Endothelial cell (in vitro differentiated cells): ENCODE results near the gene PTK7. TPM values are rescaled to one million over a fixed set of nuclear protein-coding genes. Genes with fewer than 3 reads are reported as not detected.

Experiments
- DNase-seq: peaks from one replicate; pipeline ENCODE4 v3.0.0; 2021; ENCODE audit warnings: low spot score
- H3K27ac Mint-ChIP-seq: one replicate; pipeline ENCODE4 v1.8.0; 2021; ENCODE audit warnings: mixed read lengths, inconsistent platforms; ENCODE audit not compliant: unreplicated experiment
- H3K27me3 Mint-ChIP-seq: one replicate; pipeline ENCODE4 v1.8.0; 2021; ENCODE audit warnings: mild to moderate bottlenecking, moderate library complexity, mixed read lengths, inconsistent platforms; ENCODE audit not compliant: unreplicated experiment
- H3K36me3 Mint-ChIP-seq: one replicate; pipeline ENCODE4 v1.8.0; 2021; ENCODE audit warnings: mild to moderate bottlenecking, low read depth, mixed read lengths, inconsistent platforms; ENCODE audit not compliant: unreplicated experiment
- H3K4me1 Mint-ChIP-seq: one replicate; pipeline ENCODE4 v1.8.0; 2021; ENCODE audit warnings: mild to moderate bottlenecking, mixed read lengths, inconsistent platforms; ENCODE audit not compliant: unreplicated experiment
- H3K4me3 Mint-ChIP-seq: one replicate; pipeline ENCODE4 v1.8.0; 2021; ENCODE audit warnings: mild to moderate bottlenecking, mixed read lengths, inconsistent platforms; ENCODE audit not compliant: unreplicated experiment
- H3K9me3 Mint-ChIP-seq: one replicate; pipeline ENCODE4 v1.8.0; 2021; ENCODE audit warnings: mixed read lengths, inconsistent platforms; ENCODE audit not compliant: unreplicated experiment
- total RNA-seq: library from RNA; stranded (reverse); fragmentation: NEBNext Ultra II Directional; extraction: Animal tissue kit (Norgen Biotek cat#: 25700); gene quantifications from one replicate; pipeline ENCODE4 v1.2.1, GENCODE V29; 2021; ENCODE audit not compliant: unreplicated experiment
- TF ChIP-seq, protein P1 (sequence below): fragments of 200-600 bp; sonication (generic); IDR thresholded peaks from one replicate; pipeline ENCODE4 v1.5.0; 2021; ENCODE audit warnings: antibody characterized with exemption; ENCODE audit not compliant: unreplicated experiment

PTK7 gene
- total RNA-seq, 1 donor from 2014 or later: 208 TPM

DNA sequence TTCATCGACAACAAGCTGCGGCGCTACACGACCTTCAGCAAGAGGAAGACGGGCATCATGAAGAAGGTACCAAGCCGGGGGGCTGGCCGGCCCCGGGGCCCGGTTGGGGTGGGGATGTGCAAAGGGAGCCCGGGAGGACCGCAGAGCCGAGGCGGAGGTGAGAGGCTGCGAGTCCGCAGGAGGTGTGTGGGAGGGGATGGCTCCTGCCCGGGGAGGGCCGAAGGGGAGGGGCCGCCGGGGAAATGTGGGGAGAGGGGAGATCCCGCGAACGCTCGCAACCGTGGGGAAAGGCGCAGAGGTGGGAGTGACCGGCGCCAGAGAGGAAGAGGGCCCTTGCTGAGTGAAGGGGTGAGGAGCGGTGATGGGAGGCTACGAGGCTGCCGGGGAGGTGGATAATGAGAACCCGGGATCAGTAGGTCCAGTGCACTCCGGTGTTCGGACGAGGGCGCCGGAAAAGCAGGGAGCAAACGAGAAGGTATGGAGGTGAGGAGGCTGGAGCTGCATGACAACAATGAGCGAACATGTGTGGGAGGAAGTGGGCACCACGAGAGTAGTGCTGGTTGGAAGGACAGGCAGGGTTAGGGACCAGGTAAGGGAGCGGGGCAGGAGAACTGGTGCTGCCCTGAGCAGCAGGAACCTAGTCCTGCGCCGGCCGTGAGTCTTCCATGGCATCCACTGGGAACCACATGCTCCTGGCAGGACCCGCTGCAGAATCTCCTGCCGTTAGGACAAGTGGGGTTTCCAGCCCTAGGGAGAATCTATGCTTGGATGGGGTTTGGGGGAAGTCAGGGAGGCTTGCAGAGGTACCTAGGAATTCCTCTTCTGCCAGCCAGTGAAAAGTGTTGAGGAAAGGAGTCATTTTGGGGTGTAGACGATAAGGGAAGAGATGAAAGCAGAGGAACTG lies 96.2 kb downstream of the PTK7 start:
- DNase-seq: peak; percentile 49
- Mint-ChIP-seq H3K4me3 (peak overlapping the region; percentile 99), H3K27me3 (peaks cover 9% of the 10 kb centered on the region), H3K27ac (peak overlapping the region; percentile 83), H3K36me3 (peaks cover 18% of the 10 kb centered on the region), H3K9me3 (no peaks in the 10 kb centered on the region), H3K4me1 (peaks cover 31% of the 10 kb centered on the region)
- TF ChIP-seq, protein P1, sequence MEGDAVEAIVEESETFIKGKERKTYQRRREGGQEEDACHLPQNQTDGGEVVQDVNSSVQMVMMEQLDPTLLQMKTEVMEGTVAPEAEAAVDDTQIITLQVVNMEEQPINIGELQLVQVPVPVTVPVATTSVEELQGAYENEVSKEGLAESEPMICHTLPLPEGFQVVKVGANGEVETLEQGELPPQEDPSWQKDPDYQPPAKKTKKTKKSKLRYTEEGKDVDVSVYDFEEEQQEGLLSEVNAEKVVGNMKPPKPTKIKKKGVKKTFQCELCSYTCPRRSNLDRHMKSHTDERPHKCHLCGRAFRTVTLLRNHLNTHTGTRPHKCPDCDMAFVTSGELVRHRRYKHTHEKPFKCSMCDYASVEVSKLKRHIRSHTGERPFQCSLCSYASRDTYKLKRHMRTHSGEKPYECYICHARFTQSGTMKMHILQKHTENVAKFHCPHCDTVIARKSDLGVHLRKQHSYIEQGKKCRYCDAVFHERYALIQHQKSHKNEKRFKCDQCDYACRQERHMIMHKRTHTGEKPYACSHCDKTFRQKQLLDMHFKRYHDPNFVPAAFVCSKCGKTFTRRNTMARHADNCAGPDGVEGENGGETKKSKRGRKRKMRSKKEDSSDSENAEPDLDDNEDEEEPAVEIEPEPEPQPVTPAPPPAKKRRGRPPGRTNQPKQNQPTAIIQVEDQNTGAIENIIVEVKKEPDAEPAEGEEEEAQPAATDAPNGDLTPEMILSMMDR: no peak

DNA sequence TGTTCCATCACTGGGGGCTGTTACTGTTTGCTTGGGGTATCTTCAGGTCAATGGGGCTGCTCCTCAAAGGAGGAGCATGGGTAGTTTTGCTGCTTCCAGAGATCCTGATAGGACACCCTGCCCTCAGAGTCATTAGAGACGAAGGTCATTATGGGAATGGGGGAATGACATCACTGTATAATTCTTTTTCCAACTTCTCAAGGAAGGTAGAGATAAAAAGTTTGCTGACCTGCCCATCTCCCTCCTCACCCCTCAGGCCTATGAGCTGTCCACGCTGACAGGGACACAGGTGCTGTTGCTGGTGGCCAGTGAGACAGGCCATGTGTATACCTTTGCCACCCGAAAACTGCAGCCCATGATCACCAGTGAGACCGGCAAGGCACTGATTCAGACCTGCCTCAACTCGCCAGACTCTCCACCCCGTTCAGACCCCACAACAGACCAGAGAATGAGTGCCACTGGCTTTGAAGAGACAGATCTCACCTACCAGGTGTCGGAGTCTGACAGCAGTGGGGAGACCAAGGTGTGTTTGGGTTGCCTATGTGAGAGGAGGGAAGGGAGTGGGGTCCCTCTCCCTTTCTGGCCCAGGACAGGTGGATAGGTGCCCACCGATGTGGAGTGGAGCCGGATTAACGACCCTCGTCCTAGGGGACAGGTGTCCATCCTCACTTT lies 97.6 kb downstream of the PTK7 start:
- Mint-ChIP-seq H3K27ac (peak overlapping the region; percentile 83), H3K4me3 (peak overlapping the region; percentile 81), H3K4me1 (peaks cover 31% of the 10 kb centered on the region), H3K9me3 (no peaks in the 10 kb centered on the region), H3K27me3 (peaks cover 9% of the 10 kb centered on the region), H3K36me3 (peaks cover 24% of the 10 kb centered on the region)
- TF ChIP-seq, protein P1: no peak
- no peak for DNase-seq

DNA sequence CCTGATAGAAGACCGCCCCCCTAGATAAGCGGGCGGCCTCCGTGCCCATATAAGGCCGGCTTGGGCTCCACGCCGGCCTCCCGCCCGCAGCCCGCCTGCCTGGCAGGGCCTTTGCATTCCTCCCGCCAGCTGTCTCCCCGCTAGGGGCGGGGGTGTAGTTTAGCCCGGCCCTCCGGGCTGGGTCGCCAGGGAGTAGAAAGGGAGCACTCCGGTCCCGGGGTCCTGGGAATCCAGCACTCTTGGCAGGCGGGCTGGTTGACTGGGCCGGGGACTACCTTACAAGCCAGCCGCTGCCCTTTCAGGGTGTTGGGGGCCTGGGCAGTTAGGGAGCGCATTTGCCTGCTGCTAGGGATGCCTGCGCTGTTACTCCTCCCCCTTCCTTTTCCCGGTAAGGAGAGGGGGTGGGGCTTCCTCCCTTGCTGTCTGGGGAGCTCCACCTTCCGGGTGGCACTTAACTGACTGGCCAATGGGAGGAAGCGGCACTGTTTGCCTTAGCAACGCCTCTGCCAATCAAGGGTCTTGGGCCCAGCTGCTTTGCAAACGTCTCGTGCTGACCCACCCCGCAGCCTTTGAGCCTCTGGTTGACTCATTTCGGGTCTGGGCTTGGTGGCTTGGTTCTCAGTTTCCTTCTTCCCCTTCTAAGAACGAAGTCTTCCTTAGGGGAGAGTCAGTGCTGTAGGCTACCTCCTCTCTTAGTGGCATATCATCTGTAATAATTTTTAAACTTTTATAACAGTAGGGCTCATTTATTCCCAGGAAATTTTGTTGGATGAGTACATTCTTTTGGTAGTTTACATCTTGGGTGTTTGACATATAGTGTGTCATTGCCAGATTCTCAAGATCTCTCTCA lies 98.4 kb downstream of the PTK7 start:
- H3K4me3 Mint-ChIP-seq: peak overlapping the region; percentile 56
- H3K4me1 Mint-ChIP-seq: peaks cover 31% of the 10 kb centered on the region
- peaks cover 9% of the 10 kb centered on the region for H3K27me3 Mint-ChIP-seq
- H3K36me3 Mint-ChIP-seq: peaks cover 24% of the 10 kb centered on the region
- peak overlapping the region; percentile 94 for H3K27ac Mint-ChIP-seq
- H3K9me3 Mint-ChIP-seq: no peaks in the 10 kb centered on the region
- TF ChIP-seq, protein P1: no peak
- DNase-seq: peak; percentile 91

DNA sequence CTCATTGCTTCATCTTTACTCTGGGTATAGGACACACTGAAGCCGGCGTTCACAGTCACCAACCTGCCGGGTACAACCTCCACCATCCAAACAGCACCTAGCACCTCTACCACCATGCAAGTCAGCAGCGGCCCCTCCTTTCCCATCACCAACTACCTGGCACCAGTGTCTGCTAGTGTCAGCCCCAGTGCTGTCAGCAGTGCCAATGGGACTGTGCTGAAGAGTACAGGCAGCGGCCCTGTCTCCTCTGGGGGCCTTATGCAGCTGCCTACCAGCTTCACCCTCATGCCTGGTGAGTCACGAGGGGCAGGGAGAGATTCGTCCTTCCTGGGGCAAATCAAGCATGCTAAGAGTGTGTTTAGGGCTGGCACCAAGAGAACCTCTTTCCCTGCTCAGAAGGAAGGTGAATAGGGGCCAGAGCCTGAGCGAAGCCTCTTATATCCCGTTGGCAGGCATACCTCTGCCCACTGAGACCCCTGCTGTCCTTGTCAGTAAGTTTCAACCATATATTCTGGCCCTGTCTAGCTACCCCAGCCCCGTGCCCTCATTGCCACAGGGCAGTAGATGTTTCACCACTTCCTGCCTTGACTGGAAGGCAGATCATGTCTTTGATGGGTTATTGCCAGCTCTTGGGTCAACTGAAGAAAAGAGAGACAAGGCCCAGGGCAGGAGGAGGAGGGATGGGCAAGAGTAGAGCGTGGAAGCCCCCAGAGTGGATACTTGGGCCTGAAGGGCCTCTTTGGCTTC lies 99.7 kb downstream of the PTK7 start:
- peaks cover 24% of the 10 kb centered on the region for H3K4me1 Mint-ChIP-seq

More for the DNA sequence above, 99.7 kb downstream of the PTK7 start:
- H3K27ac Mint-ChIP-seq: peak overlapping the region; percentile 61
- DNase-seq: no peak
- TF ChIP-seq, protein P1: no peak
- peaks cover 24% of the 10 kb centered on the region for H3K36me3 Mint-ChIP-seq
- H3K27me3 Mint-ChIP-seq: peaks cover 6% of the 10 kb centered on the region
- peak overlapping the region; percentile 53 for H3K4me3 Mint-ChIP-seq
- no peaks in the 10 kb centered on the region for H3K9me3 Mint-ChIP-seq
